ENCODE measurements around the gene ATP5F1B.

DNA sequence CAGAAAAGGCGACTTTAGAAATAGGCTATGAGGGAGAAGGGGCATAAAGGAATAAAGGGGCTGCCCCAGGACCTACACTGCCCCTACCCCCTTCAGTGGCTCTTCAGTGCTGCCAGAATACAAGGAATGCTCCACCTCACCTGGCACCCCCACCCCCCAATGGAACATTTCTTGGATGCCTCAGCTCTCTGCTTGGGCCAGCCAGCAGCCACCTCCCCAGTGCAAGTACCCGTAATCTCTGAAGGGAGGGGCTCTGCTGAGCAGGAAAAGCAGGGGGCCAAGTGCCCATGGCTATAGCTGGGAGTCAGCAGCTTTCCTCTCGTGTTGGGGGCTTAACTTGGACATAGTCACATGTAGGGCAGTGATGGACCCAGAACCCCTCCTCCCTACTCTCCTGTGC lies 49.0 kb downstream of the ATP5F1B start:
- TF ChIP-seq POLR2A (IDR thresholded peaks at IDR 0.05) = no peak
- TF ChIP-seq, protein P1, sequence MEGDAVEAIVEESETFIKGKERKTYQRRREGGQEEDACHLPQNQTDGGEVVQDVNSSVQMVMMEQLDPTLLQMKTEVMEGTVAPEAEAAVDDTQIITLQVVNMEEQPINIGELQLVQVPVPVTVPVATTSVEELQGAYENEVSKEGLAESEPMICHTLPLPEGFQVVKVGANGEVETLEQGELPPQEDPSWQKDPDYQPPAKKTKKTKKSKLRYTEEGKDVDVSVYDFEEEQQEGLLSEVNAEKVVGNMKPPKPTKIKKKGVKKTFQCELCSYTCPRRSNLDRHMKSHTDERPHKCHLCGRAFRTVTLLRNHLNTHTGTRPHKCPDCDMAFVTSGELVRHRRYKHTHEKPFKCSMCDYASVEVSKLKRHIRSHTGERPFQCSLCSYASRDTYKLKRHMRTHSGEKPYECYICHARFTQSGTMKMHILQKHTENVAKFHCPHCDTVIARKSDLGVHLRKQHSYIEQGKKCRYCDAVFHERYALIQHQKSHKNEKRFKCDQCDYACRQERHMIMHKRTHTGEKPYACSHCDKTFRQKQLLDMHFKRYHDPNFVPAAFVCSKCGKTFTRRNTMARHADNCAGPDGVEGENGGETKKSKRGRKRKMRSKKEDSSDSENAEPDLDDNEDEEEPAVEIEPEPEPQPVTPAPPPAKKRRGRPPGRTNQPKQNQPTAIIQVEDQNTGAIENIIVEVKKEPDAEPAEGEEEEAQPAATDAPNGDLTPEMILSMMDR (IDR thresholded peaks at IDR 0.05) = no peak

All from heart left ventricle (tissue), 13 donors.